ENCODE results near the gene CR1L. TPM values are rescaled to one million over a fixed set of nuclear protein-coding genes. Genes with fewer than 3 reads are reported as not detected.
"Not testable (repeated sequence)": the region's sequence is repeated elsewhere in the genome, so short reads cannot be mapped to it uniquely, and the experiment has no call there.

Gene CR1L
- polyA plus RNA-seq, 1 donor = 0.45 TPM

- no peak for DNase-seq
- no peaks in the 10 kb centered on the region for H3K9me3 ChIP-seq (ENCODE audit: control insufficient read depth, low read depth, low read length)
- H3K27ac ChIP-seq (ENCODE audit: low read length) = no peak overlapping the region
- no peak overlapping the region for H3K4me3 ChIP-seq (ENCODE audit: low read length)
- no peaks in the 10 kb centered on the region for H3K36me3 ChIP-seq (ENCODE audit: control insufficient read depth, insufficient read depth, low read length)
- no peaks in the 10 kb centered on the region for H3K27me3 ChIP-seq (ENCODE audit: control insufficient read depth, insufficient read depth, low read length)
- no peaks in the 10 kb centered on the region for H3K4me1 ChIP-seq (ENCODE audit: control insufficient read depth, insufficient read depth, low read length)
- no CpG with 5 or more reads among the region's 9 CpGs for WGBS (ENCODE audit: insufficient coverage, low lambda C conversion rate)
These were observed 14.1 kb downstream of the CR1L start for GRCh38 chr1:207658904-207659485.

- DNase-seq = no peak
- WGBS (ENCODE audit: insufficient coverage, low lambda C conversion rate) = no CpG with 5 or more reads among the region's 10 CpGs
- Histone ChIP-seq H3K27me3 (ENCODE audit: control insufficient read depth, insufficient read depth, low read length) (no peaks in the 10 kb centered on the region), H3K36me3 (ENCODE audit: control insufficient read depth, insufficient read depth, low read length) (no peaks in the 10 kb centered on the region), H3K4me1 (ENCODE audit: control insufficient read depth, insufficient read depth, low read length) (no peaks in the 10 kb centered on the region), H3K4me3 (ENCODE audit: low read length) (no peak overlapping the region), H3K9me3 (ENCODE audit: control insufficient read depth, low read depth, low read length) (no peaks in the 10 kb centered on the region), H3K27ac (ENCODE audit: low read length) (no peak overlapping the region)
These were observed 14.7 kb downstream of the CR1L start for GRCh38 chr1:207659545-207660153.

- not testable (repeated sequence) for DNase-seq; H3K9me3 ChIP-seq (ENCODE audit: control insufficient read depth, low read depth, low read length); H3K4me3 ChIP-seq (ENCODE audit: low read length); H3K36me3 ChIP-seq (ENCODE audit: control insufficient read depth, insufficient read depth, low read length); H3K4me1 ChIP-seq (ENCODE audit: control insufficient read depth, insufficient read depth, low read length); H3K27me3 ChIP-seq (ENCODE audit: control insufficient read depth, insufficient read depth, low read length); H3K27ac ChIP-seq (ENCODE audit: low read length)
- no CpG with 5 or more reads among the region's 2 CpGs for WGBS (ENCODE audit: insufficient coverage, low lambda C conversion rate)
These were observed 16.5 kb downstream of the CR1L start for GRCh38 chr1:207661420-207661819.

DNA sequence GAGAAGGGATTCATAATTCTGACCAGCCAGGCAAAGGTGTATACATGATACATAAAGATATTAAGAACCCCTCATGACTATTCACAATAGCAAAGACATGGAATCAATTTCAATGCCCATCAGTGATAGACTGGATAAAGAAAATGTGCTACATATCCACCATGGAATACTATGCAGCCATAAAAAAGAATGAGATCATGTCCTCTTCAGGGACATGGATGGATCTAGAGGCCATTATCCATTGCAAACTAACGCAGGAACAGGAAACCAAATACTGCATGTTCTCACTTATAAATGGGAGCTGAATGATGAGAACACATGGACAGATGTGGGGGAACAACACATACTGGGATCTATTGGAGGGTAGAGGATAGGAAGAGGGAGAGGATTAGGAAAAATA, 21.4 kb downstream of the CR1L start:
- no peak for DNase-seq
- peaks cover 43% of the 10 kb centered on the region for H3K27me3 ChIP-seq (ENCODE audit: control insufficient read depth, insufficient read depth, low read length)
- H3K9me3 ChIP-seq (ENCODE audit: control insufficient read depth, low read depth, low read length) = no peaks in the 10 kb centered on the region
- H3K4me1 ChIP-seq (ENCODE audit: control insufficient read depth, insufficient read depth, low read length) = no peaks in the 10 kb centered on the region
- no peaks in the 10 kb centered on the region for H3K36me3 ChIP-seq (ENCODE audit: control insufficient read depth, insufficient read depth, low read length)
- no CpG with 5 or more reads among the region's 1 CpG for WGBS (ENCODE audit: insufficient coverage, low lambda C conversion rate)
- H3K4me3 ChIP-seq (ENCODE audit: low read length) = no peak overlapping the region
- H3K27ac ChIP-seq (ENCODE audit: low read length) = no peak overlapping the region

- DNase-seq = no peak
- Histone ChIP-seq H3K27ac (ENCODE audit: low read length) (no peak overlapping the region), H3K9me3 (ENCODE audit: control insufficient read depth, low read depth, low read length) (no peaks in the 10 kb centered on the region), H3K4me1 (ENCODE audit: control insufficient read depth, insufficient read depth, low read length) (no peaks in the 10 kb centered on the region), H3K36me3 (ENCODE audit: control insufficient read depth, insufficient read depth, low read length) (no peaks in the 10 kb centered on the region), H3K4me3 (ENCODE audit: low read length) (no peak overlapping the region), H3K27me3 (ENCODE audit: control insufficient read depth, insufficient read depth, low read length) (peaks cover 50% of the 10 kb centered on the region)
- whole genome bisulfite sequencing (ENCODE audit: insufficient coverage, low lambda C conversion rate) = no CpG with 5 or more reads among the region's 44 CpGs
These were observed 24.6 kb downstream of the CR1L start for GRCh38 chr1:207669528-207670009.

DNA sequence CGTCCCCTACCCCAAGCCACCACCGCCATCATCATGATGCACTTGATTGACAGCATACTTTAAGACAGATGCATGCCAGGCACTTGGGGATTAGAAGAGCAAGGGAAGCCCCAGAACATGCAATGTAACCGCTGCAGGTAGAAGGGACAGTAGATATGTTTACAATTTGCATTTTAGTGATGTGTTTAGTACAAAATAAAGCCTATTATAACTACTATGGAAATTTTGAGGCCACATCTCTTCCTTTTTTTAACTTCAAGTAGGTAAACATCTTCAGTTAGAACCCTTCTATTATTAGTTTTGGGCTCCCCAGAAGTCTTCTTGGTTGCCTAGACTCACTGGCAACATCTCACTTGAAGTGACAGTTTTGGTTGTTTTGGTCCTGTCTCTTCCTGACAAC, 25.3 kb downstream of the CR1L start:
- no CpG with 5 or more reads among the region's 3 CpGs for WGBS (ENCODE audit: insufficient coverage, low lambda C conversion rate)
- Histone ChIP-seq H3K9me3 (ENCODE audit: control insufficient read depth, low read depth, low read length) (no peaks in the 10 kb centered on the region), H3K36me3 (ENCODE audit: control insufficient read depth, insufficient read depth, low read length) (no peaks in the 10 kb centered on the region), H3K27ac (ENCODE audit: low read length) (no peak overlapping the region), H3K27me3 (ENCODE audit: control insufficient read depth, insufficient read depth, low read length) (peaks cover 50% of the 10 kb centered on the region), H3K4me1 (ENCODE audit: control insufficient read depth, insufficient read depth, low read length) (no peaks in the 10 kb centered on the region), H3K4me3 (ENCODE audit: low read length) (no peak overlapping the region)
- no peak for DNase-seq

- Histone ChIP-seq H3K27ac (ENCODE audit: low read length) (no peak overlapping the region), H3K4me1 (ENCODE audit: control insufficient read depth, insufficient read depth, low read length) (no peaks in the 10 kb centered on the region), H3K9me3 (ENCODE audit: control insufficient read depth, low read depth, low read length) (no peaks in the 10 kb centered on the region), H3K27me3 (ENCODE audit: control insufficient read depth, insufficient read depth, low read length) (peaks cover 50% of the 10 kb centered on the region), H3K4me3 (ENCODE audit: low read length) (no peak overlapping the region), H3K36me3 (ENCODE audit: control insufficient read depth, insufficient read depth, low read length) (no peaks in the 10 kb centered on the region)
- WGBS (ENCODE audit: insufficient coverage, low lambda C conversion rate) = no CpG with 5 or more reads among the region's 3 CpGs
- no peak for DNase-seq
These were observed 26.1 kb downstream of the CR1L start for GRCh38 chr1:207670997-207671396.

GRCh38 chr1:207672522-207673130, 27.7 kb downstream of the CR1L start:
- H3K36me3 ChIP-seq (ENCODE audit: control insufficient read depth, insufficient read depth, low read length) = no peaks in the 10 kb centered on the region
- H3K4me1 ChIP-seq (ENCODE audit: control insufficient read depth, insufficient read depth, low read length) = no peaks in the 10 kb centered on the region
- no peak overlapping the region for H3K4me3 ChIP-seq (ENCODE audit: low read length)
- WGBS (ENCODE audit: insufficient coverage, low lambda C conversion rate) = 47% methylated on average over 3 of the region's 5 CpGs
- H3K27ac ChIP-seq (ENCODE audit: low read length) = no peak overlapping the region
- DNase-seq = peak; percentile 54 to 65
- H3K27me3 ChIP-seq (ENCODE audit: control insufficient read depth, insufficient read depth, low read length) = peaks cover 41% of the 10 kb centered on the region
- H3K9me3 ChIP-seq (ENCODE audit: control insufficient read depth, low read depth, low read length) = no peaks in the 10 kb centered on the region

DNA sequence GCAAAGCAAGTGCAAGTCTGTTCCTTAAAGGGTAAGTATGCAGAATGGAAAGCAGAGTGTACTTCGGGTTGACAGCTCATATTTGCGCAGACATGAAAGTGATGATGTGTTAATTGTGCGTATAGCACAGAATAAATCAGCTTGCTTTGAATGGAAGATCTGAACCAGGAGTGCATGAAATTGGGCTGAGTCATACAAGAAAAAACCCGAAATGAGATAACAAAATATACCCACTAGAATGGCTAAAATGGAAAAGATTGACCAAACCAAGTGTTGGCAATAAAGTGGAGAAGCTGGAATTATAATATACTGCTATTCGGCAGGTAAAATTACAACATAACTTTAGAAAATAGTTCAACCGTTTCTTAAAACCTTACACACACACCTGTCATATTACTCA, 28.5 kb downstream of the CR1L start:
- H3K27ac ChIP-seq (ENCODE audit: low read length) = no peak overlapping the region
- H3K27me3 ChIP-seq (ENCODE audit: control insufficient read depth, insufficient read depth, low read length) = peaks cover 36% of the 10 kb centered on the region
- WGBS (ENCODE audit: insufficient coverage, low lambda C conversion rate) = 88% methylated on average over 4 of the region's 6 CpGs
- no peaks in the 10 kb centered on the region for H3K4me1 ChIP-seq (ENCODE audit: control insufficient read depth, insufficient read depth, low read length)
- no peaks in the 10 kb centered on the region for H3K9me3 ChIP-seq (ENCODE audit: control insufficient read depth, low read depth, low read length)
- no peak for DNase-seq
- H3K4me3 ChIP-seq (ENCODE audit: low read length) = no peak overlapping the region
- no peaks in the 10 kb centered on the region for H3K36me3 ChIP-seq (ENCODE audit: control insufficient read depth, insufficient read depth, low read length)

DNA sequence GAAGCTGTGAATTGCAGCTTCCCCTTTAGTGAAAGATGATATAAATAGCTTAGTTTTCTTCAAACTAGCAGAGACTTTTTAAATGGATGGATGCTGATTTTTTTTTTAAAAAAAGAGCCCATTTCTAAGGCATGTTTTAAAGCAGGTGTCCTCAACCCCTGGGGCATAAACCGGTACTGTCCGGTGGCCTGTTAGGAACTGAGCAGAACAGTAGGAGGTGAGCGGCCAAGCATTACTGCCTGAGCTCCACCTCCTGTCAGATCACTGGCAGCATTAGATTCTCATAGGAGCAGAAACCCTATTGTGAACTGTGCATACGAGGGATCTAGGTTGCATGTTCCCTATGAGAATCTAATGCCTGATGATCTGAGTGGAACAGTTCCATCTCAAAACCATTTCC, 31.2 kb downstream of the CR1L start:
- Histone ChIP-seq H3K4me3 (ENCODE audit: low read length) (no peak overlapping the region), H3K9me3 (ENCODE audit: control insufficient read depth, low read depth, low read length) (no peaks in the 10 kb centered on the region), H3K27ac (ENCODE audit: low read length) (no peak overlapping the region), H3K4me1 (ENCODE audit: control insufficient read depth, insufficient read depth, low read length) (no peaks in the 10 kb centered on the region), H3K36me3 (ENCODE audit: control insufficient read depth, insufficient read depth, low read length) (no peaks in the 10 kb centered on the region), H3K27me3 (ENCODE audit: control insufficient read depth, insufficient read depth, low read length) (peaks cover 9% of the 10 kb centered on the region)
- WGBS (ENCODE audit: insufficient coverage, low lambda C conversion rate) = no CpG with 5 or more reads among the region's 4 CpGs
- no peak for DNase-seq
